Neural progenitor cell (in vitro differentiated cells): ENCODE results near the gene ATP13A1. TPM values are rescaled to one million over a fixed set of nuclear protein-coding genes. Genes with fewer than 3 reads are reported as not detected.

Experiments used
- DNase-seq: peaks from one replicate; pipeline ENCODE4 v3.0.0-alpha.2; 2016; ENCODE audit warnings: low spot score
- H2AFZ ChIP-seq: fragments of 200-600 bp; sonication (generic); replicated peaks from 2 replicates; pipeline ENCODE4 v1.6.1; 2016; ENCODE audit warnings: antibody characterized with exemption
- H3F3A ChIP-seq: fragments of 200-600 bp; sonication (generic); 2 replicates; pipeline ENCODE4 v1.6.1; 2016; ENCODE audit warnings: antibody characterized with exemption, low read depth
- H3K27ac ChIP-seq: fragments of 200-600 bp; sonication (generic); 2 replicates; pipeline ENCODE4 v1.5.1; 2016; ENCODE audit warnings: mild to moderate bottlenecking
- H3K27me3 ChIP-seq: fragments of 200-600 bp; sonication (generic); 2 replicates; pipeline ENCODE4 v1.6.1; 2016; ENCODE audit warnings: mild to moderate bottlenecking, moderate library complexity
- H3K36me3 ChIP-seq: fragments of 200-600 bp; sonication (generic); 2 replicates; pipeline ENCODE4 v1.5.1; 2016
- H3K4me1 ChIP-seq: fragments of 200-600 bp; sonication (generic); 2 replicates; pipeline ENCODE4 v1.6.1; 2016; ENCODE audit warnings: mixed run types
- H3K4me2 ChIP-seq: fragments of 200-600 bp; sonication (generic); 2 replicates; pipeline ENCODE4 v1.6.1; 2016
- H3K4me3 ChIP-seq: fragments of 200-600 bp; sonication (generic); 2 replicates; pipeline ENCODE4 v1.5.1; 2016
- H3K79me2 ChIP-seq: fragments of 200-600 bp; sonication (generic); 2 replicates; pipeline ENCODE4 v1.6.1; 2016; ENCODE audit warnings: low read depth
- H3K9ac ChIP-seq: fragments of 200-600 bp; sonication (generic); 2 replicates; pipeline ENCODE4 v1.6.1; 2016
- H3K9me3 ChIP-seq: fragments of 200-600 bp; sonication (generic); 2 replicates; pipeline ENCODE4 v1.5.1; 2016; ENCODE audit warnings: low read depth
- H4K20me1 ChIP-seq: fragments of 200-600 bp; sonication (generic); 2 replicates; pipeline ENCODE4 v1.6.1; 2016; ENCODE audit warnings: low read depth
- H3K27ac Mint-ChIP-seq: 3 replicates; pipeline ENCODE4 v1.8.0; 2021; ENCODE audit warnings: mixed read lengths
- H3K27me3 Mint-ChIP-seq: 2 replicates; pipeline ENCODE4 v1.8.0; 2022; ENCODE audit warnings: low read depth, mild to moderate bottlenecking, inconsistent platforms, moderate library complexity, mixed read lengths; ENCODE audit not compliant: insufficient read depth
- H3K36me3 Mint-ChIP-seq: 3 replicates; pipeline ENCODE4 v1.8.0; 2021; ENCODE audit warnings: mixed read lengths
- H3K4me1 Mint-ChIP-seq: 3 replicates; pipeline ENCODE4 v1.8.0; 2021; ENCODE audit warnings: mixed read lengths
- H3K4me3 Mint-ChIP-seq: 3 replicates; pipeline ENCODE4 v1.8.0; 2021; ENCODE audit warnings: mild to moderate bottlenecking, moderate library complexity, mixed read lengths
- H3K9me3 Mint-ChIP-seq: 3 replicates; pipeline ENCODE4 v1.8.0; 2020; ENCODE audit warnings: mixed read lengths
- EZH2 ChIP-seq: fragments of 200-600 bp; sonication (generic); IDR thresholded peaks from 2 replicates; pipeline ENCODE4 v1.6.1; 2017; ENCODE audit warnings: antibody characterized with exemption, mild to moderate bottlenecking, moderate library complexity
- EZH2phosphoT487 ChIP-seq: fragments of 200-600 bp; sonication (generic); IDR thresholded peaks from 2 replicates; pipeline ENCODE4 v1.6.1; 2017; ENCODE audit warnings: antibody characterized with exemption
- total RNA-seq: library from RNA; depleted of rRNA; stranded (reverse); fragments of >200 nt; gene quantifications from 2 replicates; pipeline ENCODE4 v1.2.3, GENCODE V29; 2015; ENCODE audit warnings: low replicate concordance
- TF ChIP-seq, protein P1 (sequence below): fragments of 200-600 bp; sonication (generic); IDR thresholded peaks from 2 replicates; pipeline ENCODE4 v1.5.1; 2017; ENCODE audit warnings: antibody characterized with exemption, mild to moderate bottlenecking

ATP13A1 gene
- total RNA-seq, 1 donor from 2014 or later: 19.2 TPM

DNA sequence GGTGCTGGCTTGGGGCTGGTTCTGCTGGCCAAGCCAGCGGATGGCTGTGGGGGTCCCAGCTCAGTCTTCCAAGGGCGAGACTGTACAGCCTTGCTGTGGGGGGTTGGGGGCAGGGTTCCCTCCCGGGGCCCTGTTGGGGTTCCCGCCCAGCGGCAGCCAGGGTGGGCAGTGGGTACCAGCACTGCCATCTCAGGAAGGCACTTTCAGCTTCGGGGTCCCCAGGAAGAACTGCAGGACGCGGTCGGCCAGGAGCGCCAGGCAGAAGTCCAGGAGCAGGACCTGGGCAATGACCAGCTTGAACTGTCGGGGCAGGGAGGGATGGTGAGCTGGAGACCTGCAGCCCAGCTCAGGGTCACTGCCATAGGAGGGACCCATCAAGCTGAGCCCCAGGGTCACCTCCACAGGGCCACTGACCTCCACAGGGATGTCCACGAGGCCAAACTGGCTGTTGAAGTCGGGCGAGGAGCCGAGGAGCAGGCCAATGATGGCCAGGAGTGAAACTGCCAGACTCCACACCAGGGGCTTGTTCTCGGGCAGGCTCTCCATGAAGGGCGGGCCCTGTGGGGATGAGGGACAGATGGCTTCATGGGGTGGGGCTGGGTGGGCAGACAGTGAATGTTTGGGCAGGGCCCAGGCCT is 18.1 kb downstream of the ATP13A1 start:
- DNase-seq: no peak
- H3K27ac ChIP-seq: no peak overlapping the region
- no peaks in the 10 kb centered on the region for H3K36me3 ChIP-seq
- peaks cover 16% of the 10 kb centered on the region for H3K36me3 Mint-ChIP-seq
- H3K27ac Mint-ChIP-seq: no peak overlapping the region
- H3K4me3 Mint-ChIP-seq: no peak overlapping the region
- H3K4me1 ChIP-seq: no peaks in the 10 kb centered on the region
- no peaks in the 10 kb centered on the region for H3K27me3 Mint-ChIP-seq
- H2AFZ ChIP-seq: no peak overlapping the region
- H3K9ac ChIP-seq: no peak overlapping the region
- H3K4me1 Mint-ChIP-seq: peaks cover 11% of the 10 kb centered on the region
- no peaks in the 10 kb centered on the region for H3K9me3 ChIP-seq
- H3K4me3 ChIP-seq: no peak overlapping the region
- no peaks in the 10 kb centered on the region for H3K79me2 ChIP-seq
- peaks cover 18% of the 10 kb centered on the region for H3F3A ChIP-seq
- H3K4me2 ChIP-seq: no peak overlapping the region
- no peaks in the 10 kb centered on the region for H3K9me3 Mint-ChIP-seq
- TF ChIP-seq EZH2phosphoT487 (no peak), EZH2 (no peak)
- TF ChIP-seq, protein P1, sequence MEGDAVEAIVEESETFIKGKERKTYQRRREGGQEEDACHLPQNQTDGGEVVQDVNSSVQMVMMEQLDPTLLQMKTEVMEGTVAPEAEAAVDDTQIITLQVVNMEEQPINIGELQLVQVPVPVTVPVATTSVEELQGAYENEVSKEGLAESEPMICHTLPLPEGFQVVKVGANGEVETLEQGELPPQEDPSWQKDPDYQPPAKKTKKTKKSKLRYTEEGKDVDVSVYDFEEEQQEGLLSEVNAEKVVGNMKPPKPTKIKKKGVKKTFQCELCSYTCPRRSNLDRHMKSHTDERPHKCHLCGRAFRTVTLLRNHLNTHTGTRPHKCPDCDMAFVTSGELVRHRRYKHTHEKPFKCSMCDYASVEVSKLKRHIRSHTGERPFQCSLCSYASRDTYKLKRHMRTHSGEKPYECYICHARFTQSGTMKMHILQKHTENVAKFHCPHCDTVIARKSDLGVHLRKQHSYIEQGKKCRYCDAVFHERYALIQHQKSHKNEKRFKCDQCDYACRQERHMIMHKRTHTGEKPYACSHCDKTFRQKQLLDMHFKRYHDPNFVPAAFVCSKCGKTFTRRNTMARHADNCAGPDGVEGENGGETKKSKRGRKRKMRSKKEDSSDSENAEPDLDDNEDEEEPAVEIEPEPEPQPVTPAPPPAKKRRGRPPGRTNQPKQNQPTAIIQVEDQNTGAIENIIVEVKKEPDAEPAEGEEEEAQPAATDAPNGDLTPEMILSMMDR: no peak
- peaks cover 5% of the 10 kb centered on the region for H4K20me1 ChIP-seq
- H3K27me3 ChIP-seq: no peaks in the 10 kb centered on the region

DNA sequence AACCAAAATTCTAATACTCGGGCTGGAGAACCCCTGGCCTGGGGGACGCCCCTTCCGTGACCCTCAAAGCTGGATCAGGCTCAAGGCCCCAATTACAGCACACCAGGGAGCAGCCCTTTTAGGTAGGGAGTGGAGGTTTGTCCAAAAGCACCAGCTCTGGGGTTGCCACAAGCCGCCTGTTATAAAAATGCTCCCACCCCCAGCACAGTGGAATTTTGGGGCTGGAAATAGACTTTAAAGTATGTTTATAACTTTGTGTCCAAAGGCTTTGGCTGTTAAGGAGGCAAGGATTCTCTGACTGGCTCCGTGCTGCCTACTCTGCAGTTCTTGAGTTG is 19.5 kb downstream of the ATP13A1 start:
- no peak overlapping the region for H3K27ac Mint-ChIP-seq

DNA sequence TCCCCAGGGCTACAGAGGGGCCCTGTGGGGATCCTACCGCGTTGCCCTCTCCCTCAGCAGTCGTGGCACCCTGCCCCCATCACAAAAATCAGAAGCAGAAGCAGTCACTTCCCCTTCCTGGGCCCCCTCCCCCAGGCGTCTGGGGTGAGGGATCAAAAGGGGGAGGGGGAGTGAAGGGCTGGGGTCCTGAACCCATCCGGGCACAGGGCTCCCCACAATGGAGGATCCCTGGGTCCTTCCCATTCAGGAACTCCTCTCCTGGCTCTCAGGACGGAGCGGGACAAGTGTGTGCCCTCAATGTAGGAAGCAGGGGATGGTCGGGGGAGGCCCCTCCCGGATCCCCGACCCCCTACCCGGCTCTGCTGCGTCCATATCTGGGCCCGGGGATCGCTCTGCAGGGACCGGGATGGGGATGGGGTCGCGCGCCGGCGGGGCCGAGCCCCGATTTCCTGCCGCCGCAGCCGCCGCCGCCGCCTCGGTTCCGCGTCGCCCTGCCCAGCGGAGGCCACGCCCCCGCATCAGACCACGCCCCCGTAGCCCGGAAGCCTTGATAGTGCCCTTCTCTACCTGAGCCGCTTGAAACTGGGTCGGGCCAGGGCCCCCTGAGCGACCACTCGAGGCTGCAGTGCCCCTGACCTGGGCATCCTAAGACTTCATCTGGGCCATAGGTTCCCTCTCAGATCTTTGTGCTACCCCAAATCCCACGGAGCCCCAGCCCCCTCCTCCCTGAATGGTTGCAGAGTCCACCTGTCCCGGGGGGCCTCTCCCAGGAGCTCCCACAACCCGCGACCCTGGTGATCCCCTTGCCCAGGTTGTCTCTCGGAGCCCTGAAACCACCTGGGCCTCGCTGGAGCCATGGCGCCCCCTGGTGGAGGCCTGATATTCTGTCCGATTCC is 20.1 kb downstream of the ATP13A1 start, which contains the start of gene GMIP:
GMIP (minus strand) TSS at position 500 of the 896 bp plus-strand sequence; CDS start at position 372, 128 bp downstream.
- peaks cover 5% of the 10 kb centered on the region for H4K20me1 ChIP-seq
- no peaks in the 10 kb centered on the region for H3K9me3 ChIP-seq
- no peaks in the 10 kb centered on the region for H3K27me3 ChIP-seq
- H3K9me3 Mint-ChIP-seq: no peaks in the 10 kb centered on the region
- H3K4me3 Mint-ChIP-seq: peak within 1 kb of the TSS; percentile 89
- DNase-seq: peak; percentile 88
- H3K36me3 ChIP-seq: no peaks in the 10 kb centered on the region
- H3K4me1 Mint-ChIP-seq: peaks cover 11% of the 10 kb centered on the region
- H3F3A ChIP-seq: peaks cover 18% of the 10 kb centered on the region
- H3K79me2 ChIP-seq: no peaks in the 10 kb centered on the region
- H3K27ac Mint-ChIP-seq: peak within 1 kb of the TSS; percentile 23
- peaks cover 2% of the 10 kb centered on the region for H3K27me3 Mint-ChIP-seq
- H3K36me3 Mint-ChIP-seq: peaks cover 10% of the 10 kb centered on the region
- H3K4me2 ChIP-seq: peak within 1 kb of the TSS; percentile 94
- TF ChIP-seq EZH2 (no peak), EZH2phosphoT487 (no peak)
- TF ChIP-seq, protein P1: peak; percentile 97
- peak within 1 kb of the TSS; percentile 28 for H3K9ac ChIP-seq
- H2AFZ ChIP-seq: peak within 1 kb of the TSS; percentile 90
- no peak within 1 kb of the TSS for H3K27ac ChIP-seq
- peak within 1 kb of the TSS; percentile 88 for H3K4me3 ChIP-seq
- no peaks in the 10 kb centered on the region for H3K4me1 ChIP-seq

More for the DNA sequence above, 19.5 kb downstream of the ATP13A1 start:
- peaks cover 10% of the 10 kb centered on the region for H3K36me3 Mint-ChIP-seq
- Histone ChIP-seq H3K79me2 (no peaks in the 10 kb centered on the region), H3K4me3 (no peak overlapping the region), H3K4me1 (no peaks in the 10 kb centered on the region), H3F3A (peaks cover 18% of the 10 kb centered on the region), H3K27ac (no peak overlapping the region), H2AFZ (no peak overlapping the region), H3K9ac (no peak overlapping the region), H3K36me3 (no peaks in the 10 kb centered on the region), H3K9me3 (no peaks in the 10 kb centered on the region), H3K4me2 (no peak overlapping the region), H3K27me3 (no peaks in the 10 kb centered on the region), H4K20me1 (peaks cover 5% of the 10 kb centered on the region)
- DNase-seq: no peak
- no peaks in the 10 kb centered on the region for H3K9me3 Mint-ChIP-seq
- H3K27me3 Mint-ChIP-seq: peaks cover 2% of the 10 kb centered on the region
- H3K4me3 Mint-ChIP-seq: peak overlapping the region; percentile 89
- TF ChIP-seq EZH2phosphoT487 (no peak), EZH2 (no peak)
- TF ChIP-seq, protein P1: no peak
- H3K4me1 Mint-ChIP-seq: peaks cover 11% of the 10 kb centered on the region
